Measurements from ENCODE around the gene HLTF. TPM values are rescaled to one million over a fixed set of nuclear protein-coding genes. Genes with fewer than 3 reads are reported as not detected.

Gene HLTF
- total and polyA plus RNA-seq, 2 experiments from 2014 or later: 89.5 to 146 TPM

DNA sequence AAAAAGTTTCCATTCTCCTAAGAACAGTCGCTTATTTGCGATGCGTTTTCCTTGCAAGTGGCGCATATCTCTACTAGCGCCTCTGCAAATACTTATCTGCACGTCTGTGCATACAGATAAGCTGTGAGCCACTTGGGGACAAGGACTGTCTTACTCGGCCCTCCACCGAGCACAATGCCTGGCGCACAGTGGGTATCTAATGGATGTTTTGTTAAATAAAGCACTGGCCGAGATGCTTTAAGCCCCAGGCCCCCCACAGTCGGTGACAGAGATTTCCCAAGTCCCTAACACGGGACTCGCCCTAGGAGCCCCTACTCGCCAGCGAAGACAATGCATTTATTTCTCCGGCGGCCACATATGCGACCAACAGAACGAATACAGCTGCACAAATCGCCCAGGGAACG lies 503 bp downstream of the HLTF start:
- Mint-ChIP-seq H3K4me3 (peak overlapping the region; percentile 77), H3K9me3 (peaks cover 8% of the 10 kb centered on the region)
- peaks cover 47% of the 10 kb centered on the region for H3K79me2 ChIP-seq (replicated peaks; ENCODE audit: insufficient read depth)

More for the DNA sequence above, 503 bp downstream of the HLTF start:
- peaks cover 19% of the 10 kb centered on the region for H3K27me3 ChIP-seq (ENCODE audit: insufficient read depth)
- 0 out of 2 replicates have a peak overlapping the region, but pooled peaks have one; percentile 32 for H2AFZ ChIP-seq
- H3F3A ChIP-seq (replicated peaks; ENCODE audit: low read depth): 0 out of 2 replicates have a peak, but pooled peaks cover 3% of the 10 kb centered on the region
- Mint-ChIP-seq H3K27me3 (ENCODE audit: insufficient read depth, low read depth, poor library complexity) (peaks cover 23% of the 10 kb centered on the region), H3K36me3 (ENCODE audit: low read depth) (peaks cover 32% of the 10 kb centered on the region), H3K27ac (peak overlapping the region; percentile 93; the same call in 1 of the 2 replicates), H3K4me1 (peaks cover 17% of the 10 kb centered on the region)
- peak overlapping the region; percentile 93 for H3K4me2 ChIP-seq
- peaks cover 3% of the 10 kb centered on the region; the same call in 1 of the 2 replicates for H3K9me2 ChIP-seq (ENCODE audit: insufficient read depth)
- H4K20me1 ChIP-seq (replicated peaks; ENCODE audit: insufficient read depth): peaks cover 18% of the 10 kb centered on the region
- H3K36me3 ChIP-seq (ENCODE audit: insufficient read depth): peaks cover 10% of the 10 kb centered on the region; the same call in 1 of the 2 replicates
- peaks cover 14% of the 10 kb centered on the region for H3K4me1 ChIP-seq (ENCODE audit: insufficient read depth)
- H3K27ac ChIP-seq (ENCODE audit: low read depth): peak overlapping the region; percentile 75; the same call in 1 of the 2 replicates
- TF ChIP-seq, protein P1, sequence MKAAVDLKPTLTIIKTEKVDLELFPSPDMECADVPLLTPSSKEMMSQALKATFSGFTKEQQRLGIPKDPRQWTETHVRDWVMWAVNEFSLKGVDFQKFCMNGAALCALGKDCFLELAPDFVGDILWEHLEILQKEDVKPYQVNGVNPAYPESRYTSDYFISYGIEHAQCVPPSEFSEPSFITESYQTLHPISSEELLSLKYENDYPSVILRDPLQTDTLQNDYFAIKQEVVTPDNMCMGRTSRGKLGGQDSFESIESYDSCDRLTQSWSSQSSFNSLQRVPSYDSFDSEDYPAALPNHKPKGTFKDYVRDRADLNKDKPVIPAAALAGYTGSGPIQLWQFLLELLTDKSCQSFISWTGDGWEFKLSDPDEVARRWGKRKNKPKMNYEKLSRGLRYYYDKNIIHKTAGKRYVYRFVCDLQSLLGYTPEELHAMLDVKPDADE (IDR thresholded peaks at IDR 0.05): no peak
- TF ChIP-seq, protein P2, sequence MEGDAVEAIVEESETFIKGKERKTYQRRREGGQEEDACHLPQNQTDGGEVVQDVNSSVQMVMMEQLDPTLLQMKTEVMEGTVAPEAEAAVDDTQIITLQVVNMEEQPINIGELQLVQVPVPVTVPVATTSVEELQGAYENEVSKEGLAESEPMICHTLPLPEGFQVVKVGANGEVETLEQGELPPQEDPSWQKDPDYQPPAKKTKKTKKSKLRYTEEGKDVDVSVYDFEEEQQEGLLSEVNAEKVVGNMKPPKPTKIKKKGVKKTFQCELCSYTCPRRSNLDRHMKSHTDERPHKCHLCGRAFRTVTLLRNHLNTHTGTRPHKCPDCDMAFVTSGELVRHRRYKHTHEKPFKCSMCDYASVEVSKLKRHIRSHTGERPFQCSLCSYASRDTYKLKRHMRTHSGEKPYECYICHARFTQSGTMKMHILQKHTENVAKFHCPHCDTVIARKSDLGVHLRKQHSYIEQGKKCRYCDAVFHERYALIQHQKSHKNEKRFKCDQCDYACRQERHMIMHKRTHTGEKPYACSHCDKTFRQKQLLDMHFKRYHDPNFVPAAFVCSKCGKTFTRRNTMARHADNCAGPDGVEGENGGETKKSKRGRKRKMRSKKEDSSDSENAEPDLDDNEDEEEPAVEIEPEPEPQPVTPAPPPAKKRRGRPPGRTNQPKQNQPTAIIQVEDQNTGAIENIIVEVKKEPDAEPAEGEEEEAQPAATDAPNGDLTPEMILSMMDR (conservative IDR thresholded peaks at IDR 0.05; ENCODE audit: low read depth in 2 of 2): no peak
- TF ChIP-seq, protein P3, sequence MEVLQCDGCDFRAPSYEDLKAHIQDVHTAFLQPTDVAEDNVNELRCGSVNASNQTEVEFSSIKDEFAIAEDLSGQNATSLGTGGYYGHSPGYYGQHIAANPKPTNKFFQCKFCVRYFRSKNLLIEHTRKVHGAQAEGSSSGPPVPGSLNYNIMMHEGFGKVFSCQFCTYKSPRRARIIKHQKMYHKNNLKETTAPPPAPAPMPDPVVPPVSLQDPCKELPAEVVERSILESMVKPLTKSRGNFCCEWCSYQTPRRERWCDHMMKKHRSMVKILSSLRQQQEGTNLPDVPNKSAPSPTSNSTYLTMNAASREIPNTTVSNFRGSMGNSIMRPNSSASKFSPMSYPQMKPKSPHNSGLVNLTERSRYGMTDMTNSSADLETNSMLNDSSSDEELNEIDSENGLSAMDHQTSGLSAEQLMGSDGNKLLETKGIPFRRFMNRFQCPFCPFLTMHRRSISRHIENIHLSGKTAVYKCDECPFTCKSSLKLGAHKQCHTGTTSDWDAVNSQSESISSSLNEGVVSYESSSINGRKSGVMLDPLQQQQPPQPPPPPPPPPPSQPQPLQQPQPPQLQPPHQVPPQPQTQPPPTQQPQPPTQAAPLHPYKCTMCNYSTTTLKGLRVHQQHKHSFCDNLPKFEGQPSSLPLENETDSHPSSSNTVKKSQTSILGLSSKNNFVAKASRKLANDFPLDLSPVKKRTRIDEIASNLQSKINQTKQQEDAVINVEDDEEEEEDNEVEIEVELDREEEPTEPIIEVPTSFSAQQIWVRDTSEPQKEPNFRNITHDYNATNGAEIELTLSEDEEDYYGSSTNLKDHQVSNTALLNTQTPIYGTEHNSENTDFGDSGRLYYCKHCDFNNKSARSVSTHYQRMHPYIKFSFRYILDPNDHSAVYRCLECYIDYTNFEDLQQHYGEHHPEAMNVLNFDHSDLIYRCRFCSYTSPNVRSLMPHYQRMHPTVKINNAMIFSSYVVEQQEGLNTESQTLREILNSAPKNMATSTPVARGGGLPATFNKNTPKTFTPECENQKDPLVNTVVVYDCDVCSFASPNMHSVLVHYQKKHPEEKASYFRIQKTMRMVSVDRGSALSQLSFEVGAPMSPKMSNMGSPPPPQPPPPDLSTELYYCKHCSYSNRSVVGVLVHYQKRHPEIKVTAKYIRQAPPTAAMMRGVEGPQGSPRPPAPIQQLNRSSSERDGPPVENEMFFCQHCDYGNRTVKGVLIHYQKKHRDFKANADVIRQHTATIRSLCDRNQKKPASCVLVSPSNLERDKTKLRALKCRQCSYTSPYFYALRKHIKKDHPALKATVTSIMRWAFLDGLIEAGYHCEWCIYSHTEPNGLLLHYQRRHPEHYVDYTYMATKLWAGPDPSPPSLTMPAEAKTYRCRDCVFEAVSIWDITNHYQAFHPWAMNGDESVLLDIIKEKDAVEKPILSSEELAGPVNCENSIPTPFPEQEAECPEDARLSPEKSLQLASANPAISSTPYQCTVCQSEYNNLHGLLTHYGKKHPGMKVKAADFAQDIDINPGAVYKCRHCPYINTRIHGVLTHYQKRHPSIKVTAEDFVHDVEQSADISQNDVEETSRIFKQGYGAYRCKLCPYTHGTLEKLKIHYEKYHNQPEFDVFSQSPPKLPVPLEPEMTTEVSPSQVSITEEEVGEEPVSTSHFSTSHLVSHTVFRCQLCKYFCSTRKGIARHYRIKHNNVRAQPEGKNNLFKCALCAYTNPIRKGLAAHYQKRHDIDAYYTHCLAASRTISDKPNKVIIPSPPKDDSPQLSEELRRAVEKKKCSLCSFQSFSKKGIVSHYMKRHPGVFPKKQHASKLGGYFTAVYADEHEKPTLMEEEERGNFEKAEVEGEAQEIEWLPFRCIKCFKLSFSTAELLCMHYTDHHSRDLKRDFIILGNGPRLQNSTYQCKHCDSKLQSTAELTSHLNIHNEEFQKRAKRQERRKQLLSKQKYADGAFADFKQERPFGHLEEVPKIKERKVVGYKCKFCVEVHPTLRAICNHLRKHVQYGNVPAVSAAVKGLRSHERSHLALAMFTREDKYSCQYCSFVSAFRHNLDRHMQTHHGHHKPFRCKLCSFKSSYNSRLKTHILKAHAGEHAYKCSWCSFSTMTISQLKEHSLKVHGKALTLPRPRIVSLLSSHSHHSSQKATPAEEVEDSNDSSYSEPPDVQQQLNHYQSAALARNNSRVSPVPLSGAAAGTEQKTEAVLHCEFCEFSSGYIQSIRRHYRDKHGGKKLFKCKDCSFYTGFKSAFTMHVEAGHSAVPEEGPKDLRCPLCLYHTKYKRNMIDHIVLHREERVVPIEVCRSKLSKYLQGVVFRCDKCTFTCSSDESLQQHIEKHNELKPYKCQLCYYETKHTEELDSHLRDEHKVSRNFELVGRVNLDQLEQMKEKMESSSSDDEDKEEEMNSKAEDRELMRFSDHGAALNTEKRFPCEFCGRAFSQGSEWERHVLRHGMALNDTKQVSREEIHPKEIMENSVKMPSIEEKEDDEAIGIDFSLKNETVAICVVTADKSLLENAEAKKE (CRISPR knock-in tag; IDR thresholded peaks at IDR 0.05): no peak
- TF ChIP-seq CREB1 (CRISPR knock-in tag; IDR thresholded peaks at IDR 0.05; ENCODE audit: low read depth) (no peak), ZNF331 (CRISPR knock-in tag; IDR thresholded peaks at IDR 0.05; ENCODE audit: low read depth) (no peak)
- ATAC-seq (peak; percentile 62), DNase-seq (ENCODE audit: low spot score) (peak; percentile 65)
- H3K4me3 ChIP-seq: peak overlapping the region; percentile 72

Measured in GM23338 (cell line).